Keratinocyte (primary cell): ENCODE measurements around the gene MAP4K2.

Source experiments
- EZH2 ChIP-seq: IDR thresholded peaks from one replicate; pipeline ENCODE4 v1.6.1; 2012; ENCODE audit warnings: inconsistent platforms, mild to moderate bottlenecking, low read length, moderate library complexity
- TF ChIP-seq, protein P1 (sequence below), 3 experiments: IDR thresholded peaks in 1 of 3; conservative IDR thresholded peaks in 1 of 3; optimal IDR thresholded peaks in 1 of 3; 2 replicates in 2 of 3; 3 replicates in 1 of 3; pipeline versions ENCODE3 to v1.5.1; 2011; ENCODE audit warnings: low read length in 3 of 3, mild to moderate bottlenecking in 3 of 3, moderate library complexity in 2 of 3, control low read depth in 1 of 3, inconsistent platforms in 1 of 3; ENCODE audit not compliant: insufficient read depth in 2 of 3; ENCODE audit errors: extremely low read depth in 1 of 3

DNA sequence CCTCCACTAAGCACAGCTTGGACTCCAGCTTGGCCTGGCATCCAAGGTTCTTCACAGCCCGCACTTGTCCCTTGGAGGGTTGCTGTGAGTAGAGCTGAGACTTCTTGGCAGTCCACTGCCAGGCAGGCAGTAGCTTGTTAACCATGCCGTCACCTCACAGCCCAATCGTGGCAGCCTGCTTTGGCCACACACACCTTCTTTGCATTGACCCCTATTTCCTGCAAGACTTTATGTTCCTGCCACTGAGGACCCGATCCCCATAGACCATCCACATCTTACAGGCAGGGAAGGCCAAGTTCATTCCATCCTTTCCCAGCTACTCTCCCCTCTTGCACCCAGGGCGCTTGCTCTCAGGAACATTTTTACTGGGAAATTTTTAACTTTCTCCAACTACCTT, 40.7 kb downstream of the MAP4K2 start:
- TF ChIP-seq EZH2: no peak
- TF ChIP-seq, protein P1, sequence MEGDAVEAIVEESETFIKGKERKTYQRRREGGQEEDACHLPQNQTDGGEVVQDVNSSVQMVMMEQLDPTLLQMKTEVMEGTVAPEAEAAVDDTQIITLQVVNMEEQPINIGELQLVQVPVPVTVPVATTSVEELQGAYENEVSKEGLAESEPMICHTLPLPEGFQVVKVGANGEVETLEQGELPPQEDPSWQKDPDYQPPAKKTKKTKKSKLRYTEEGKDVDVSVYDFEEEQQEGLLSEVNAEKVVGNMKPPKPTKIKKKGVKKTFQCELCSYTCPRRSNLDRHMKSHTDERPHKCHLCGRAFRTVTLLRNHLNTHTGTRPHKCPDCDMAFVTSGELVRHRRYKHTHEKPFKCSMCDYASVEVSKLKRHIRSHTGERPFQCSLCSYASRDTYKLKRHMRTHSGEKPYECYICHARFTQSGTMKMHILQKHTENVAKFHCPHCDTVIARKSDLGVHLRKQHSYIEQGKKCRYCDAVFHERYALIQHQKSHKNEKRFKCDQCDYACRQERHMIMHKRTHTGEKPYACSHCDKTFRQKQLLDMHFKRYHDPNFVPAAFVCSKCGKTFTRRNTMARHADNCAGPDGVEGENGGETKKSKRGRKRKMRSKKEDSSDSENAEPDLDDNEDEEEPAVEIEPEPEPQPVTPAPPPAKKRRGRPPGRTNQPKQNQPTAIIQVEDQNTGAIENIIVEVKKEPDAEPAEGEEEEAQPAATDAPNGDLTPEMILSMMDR (optimal IDR thresholded peaks at IDR 0.05 in 1 of 3, IDR thresholded peaks at IDR 0.05 in 1 of 3, conservative IDR thresholded peaks at IDR 0.05 in 1 of 3; ENCODE audit: extremely low read depth in 1 of 3, insufficient read depth in 2 of 3, low read length in 3 of 3): no peak
